Activated CD8-positive, alpha-beta memory T cell treated with anti-CD3 and anti-CD28 coated beads for 36 hours (primary cell): ENCODE data around the gene MCF2L2. TPM values are rescaled to one million over a fixed set of nuclear protein-coding genes. Genes with fewer than 3 reads are reported as not detected.
"Not testable (repeated sequence)": the region's sequence is repeated elsewhere in the genome, so short reads cannot be mapped to it uniquely, and the experiment has no call there.

Experiments used
- CTCF ChIA-PET: fragments of 350-600 bp; sonication (Branson Sonifier 250); formaldehyde crosslinking; loops from one replicate; lab custom pipeline; 2021; ENCODE audit warnings: antibody characterized with exemption; lab: Charles Lee
- POLR2A ChIA-PET: fragments of 350-600 bp; sonication (Branson Sonifier 250); formaldehyde crosslinking; loops from one replicate; lab custom pipeline; 2021; ENCODE audit warnings: antibody characterized with exemption; lab: Charles Lee
- total RNA-seq, 2 experiments: library from RNA; stranded (reverse); gene quantifications; one replicate each; pipeline ENCODE4 v1.2.3, GENCODE V29; 2021

The MCF2L2 gene
- total RNA-seq, 2 experiments from 2014 or later, result 3.0 to 3.7 TPM

DNA sequence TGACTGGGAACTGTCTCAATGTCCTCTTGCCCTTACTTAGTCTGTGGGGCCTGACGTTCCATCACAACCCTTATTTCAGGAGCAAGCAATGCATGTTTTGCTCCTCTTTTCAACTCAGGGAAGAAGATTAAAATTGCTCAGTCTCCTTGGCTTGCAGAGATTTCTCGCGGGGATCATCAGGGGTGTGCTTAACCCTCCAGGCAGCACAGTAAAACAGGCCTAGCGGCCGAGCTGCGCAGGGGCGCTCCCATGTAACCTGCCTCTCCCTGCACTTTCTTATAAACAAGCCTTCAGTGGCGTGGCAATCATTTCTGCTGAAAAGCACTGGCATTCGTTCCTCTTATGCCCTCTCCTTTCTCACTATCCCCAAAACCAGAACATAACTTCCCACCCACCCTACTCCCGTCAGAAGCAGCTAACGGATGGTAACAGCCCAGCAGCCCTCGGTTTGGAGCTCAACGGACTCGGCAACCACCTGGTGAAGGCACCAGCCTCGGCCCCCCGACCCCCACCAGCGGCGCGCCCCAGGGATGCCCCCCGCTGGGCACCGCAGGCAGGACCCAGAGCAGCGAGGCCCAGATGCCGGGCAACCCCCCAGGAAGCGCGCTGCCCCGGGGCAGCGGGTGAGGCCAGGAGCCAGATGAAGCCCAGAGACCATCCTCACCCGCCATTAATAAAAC, 1.1 kb downstream of the MCF2L2 start:
- ChIA-PET POLR2A (interaction anchor here (0.6 to 1.4 kb wide), 3 partner anchors 20 to 42 kb away, joined by 3 to 5 read pairs (median 4); no protein-coding TSS in a partner anchor), CTCF (interaction anchor here (1.1 to 1.4 kb wide), 2 partner anchors 28 to 131 kb away, joined by 3 read pairs; no protein-coding TSS in a partner anchor)

- POLR2A ChIA-PET, result not testable (repeated sequence)
- CTCF ChIA-PET, result interaction anchor here (1.5 kb wide), 1 partner anchor 33 kb away, joined by 3 read pairs; no protein-coding TSS in a partner anchor
Observed at GRCh38 chr3:183418807-183419206, 9.6 kb downstream of the MCF2L2 start.

GRCh38 chr3:183411216-183411922, 17.1 kb downstream of the MCF2L2 start:
- CTCF ChIA-PET, result no interaction called here
- POLR2A ChIA-PET, result no interaction called here

GRCh38 chr3:183410759-183411158, 17.7 kb downstream of the MCF2L2 start:
- POLR2A ChIA-PET, result no interaction called here
- CTCF ChIA-PET, result no interaction called here

- POLR2A ChIA-PET, result no interaction called here
Observed at GRCh38 chr3:183410280-183410679, 18.1 kb downstream of the MCF2L2 start.

DNA sequence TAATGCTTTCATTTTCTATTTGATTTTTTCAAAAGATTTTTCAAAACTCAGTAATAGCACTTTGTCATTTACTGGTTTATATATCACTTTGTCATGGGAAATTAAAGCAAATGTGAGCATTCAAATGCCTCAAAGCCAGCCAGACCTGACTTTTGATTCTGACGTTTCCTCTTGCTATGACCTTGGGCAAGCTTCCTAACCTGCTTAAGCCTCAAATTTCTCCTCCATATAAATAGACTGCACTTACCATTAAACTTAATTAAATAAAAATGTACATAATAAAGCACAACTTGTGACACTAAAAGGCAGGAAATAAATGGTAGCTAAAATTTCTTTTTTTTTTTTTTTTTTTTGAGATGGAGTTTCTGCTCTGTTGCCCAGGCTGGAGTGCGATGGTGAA, 19.2 kb downstream of the MCF2L2 start:
- POLR2A ChIA-PET, result no interaction called here
- CTCF ChIA-PET, result no interaction called here

More at GRCh38 chr3:183410280-183410679, 18.1 kb downstream of the MCF2L2 start:
- CTCF ChIA-PET, result no interaction called here

DNA sequence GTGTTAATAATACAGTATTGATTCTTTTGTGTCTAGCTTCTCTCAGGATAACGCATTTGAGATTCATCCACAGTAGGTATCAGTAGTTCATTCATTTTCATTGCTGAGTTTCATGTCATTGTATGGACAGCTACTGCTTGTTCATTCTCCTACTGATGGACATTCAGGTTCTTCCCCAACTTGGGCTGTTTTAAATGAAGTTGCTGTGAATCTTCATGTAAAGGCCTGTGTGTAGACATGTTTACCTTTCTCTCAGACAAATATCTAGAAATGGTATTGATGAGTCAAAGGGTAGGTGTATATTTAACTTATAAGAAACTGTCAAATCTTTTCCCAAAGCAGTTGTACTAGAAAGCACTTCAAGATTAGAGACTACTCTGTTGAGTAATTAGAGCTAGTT, 26.7 kb downstream of the MCF2L2 start:
- ChIA-PET CTCF (no interaction called here), POLR2A (no interaction called here)

DNA sequence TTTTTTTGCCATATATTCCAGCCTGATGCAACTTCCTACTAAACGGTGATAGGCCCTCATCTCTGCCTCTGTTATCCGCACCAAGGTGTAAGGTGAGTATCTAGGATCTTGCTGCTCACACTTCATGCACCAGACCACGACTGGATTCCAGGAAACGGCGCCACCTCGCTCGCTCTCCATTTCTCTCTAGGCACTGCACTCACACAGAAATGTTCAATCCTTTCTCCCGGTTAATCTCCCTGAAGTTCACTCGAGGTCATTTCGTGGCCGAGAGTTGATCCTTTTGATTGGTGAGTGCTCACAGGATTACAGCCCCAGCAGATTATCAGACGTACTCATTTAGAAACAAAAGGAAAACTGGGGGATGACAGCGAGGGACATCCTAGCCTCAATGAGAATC, 28.1 kb downstream of the MCF2L2 start:
- CTCF ChIA-PET, result no interaction called here

GRCh38 chr3:183396662-183397391, 31.6 kb downstream of the MCF2L2 start:
- CTCF ChIA-PET, result no interaction called here
- POLR2A ChIA-PET, result no interaction called here

More for the DNA sequence above, 28.1 kb downstream of the MCF2L2 start:
- POLR2A ChIA-PET, result no interaction called here

- CTCF ChIA-PET, result no interaction called here
- POLR2A ChIA-PET, result no interaction called here
Observed at GRCh38 chr3:183394150-183394549, 34.3 kb downstream of the MCF2L2 start.

- ChIA-PET CTCF (no interaction called here), POLR2A (no interaction called here)
Observed at GRCh38 chr3:183393625-183394024, 34.8 kb downstream of the MCF2L2 start.

GRCh38 chr3:183392186-183393034, 36.0 kb downstream of the MCF2L2 start:
- ChIA-PET CTCF (no interaction called here), POLR2A (no interaction called here)

DNA sequence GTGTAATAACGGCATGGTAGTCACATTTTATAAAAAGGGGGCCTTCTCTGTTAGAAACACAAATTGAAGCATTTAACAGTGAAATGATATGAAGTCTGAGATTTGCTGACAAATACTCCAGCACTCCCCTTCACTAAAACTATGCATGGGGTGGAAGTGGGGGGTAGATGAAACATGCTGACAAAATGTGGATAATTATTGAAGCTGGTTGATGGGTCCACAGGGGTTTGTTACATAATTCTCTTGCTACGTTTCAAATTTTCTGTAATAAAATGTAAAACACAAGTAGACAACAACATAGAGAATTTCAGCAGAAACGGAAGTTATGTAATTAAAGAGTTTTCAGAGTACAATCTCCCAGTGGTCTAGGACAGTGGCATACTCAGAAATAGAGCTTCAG, 37.0 kb downstream of the MCF2L2 start:
- ChIA-PET CTCF (no interaction called here), POLR2A (no interaction called here)

DNA sequence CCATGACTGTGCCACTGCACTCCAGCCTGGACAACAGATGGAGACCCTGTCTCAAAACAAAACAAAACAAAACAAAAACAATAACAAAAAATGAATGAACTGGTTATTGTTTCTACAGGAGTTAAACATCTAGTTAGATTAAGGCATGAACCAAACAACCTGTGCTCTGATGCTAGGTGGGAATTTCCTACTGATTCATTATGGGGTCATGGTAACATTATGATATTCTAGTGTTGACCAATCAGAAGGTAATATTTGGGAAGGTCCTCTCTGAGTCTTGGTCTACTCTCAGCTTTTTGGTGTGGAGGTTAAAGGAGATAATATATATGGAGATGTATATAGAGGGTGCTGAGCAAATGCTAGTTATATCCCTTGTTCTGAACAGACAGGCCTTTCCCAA, 37.6 kb downstream of the MCF2L2 start:
- ChIA-PET POLR2A (no interaction called here), CTCF (no interaction called here)

GRCh38 chr3:183388213-183388895, 40.1 kb downstream of the MCF2L2 start:
- ChIA-PET CTCF (interaction anchor here (0.7 kb wide), 1 partner anchor 60 kb away, joined by 4 read pairs; no protein-coding TSS in a partner anchor), POLR2A (no interaction called here)

- POLR2A ChIA-PET, result no interaction called here
Observed at GRCh38 chr3:183387797-183388196, 40.6 kb downstream of the MCF2L2 start.

DNA sequence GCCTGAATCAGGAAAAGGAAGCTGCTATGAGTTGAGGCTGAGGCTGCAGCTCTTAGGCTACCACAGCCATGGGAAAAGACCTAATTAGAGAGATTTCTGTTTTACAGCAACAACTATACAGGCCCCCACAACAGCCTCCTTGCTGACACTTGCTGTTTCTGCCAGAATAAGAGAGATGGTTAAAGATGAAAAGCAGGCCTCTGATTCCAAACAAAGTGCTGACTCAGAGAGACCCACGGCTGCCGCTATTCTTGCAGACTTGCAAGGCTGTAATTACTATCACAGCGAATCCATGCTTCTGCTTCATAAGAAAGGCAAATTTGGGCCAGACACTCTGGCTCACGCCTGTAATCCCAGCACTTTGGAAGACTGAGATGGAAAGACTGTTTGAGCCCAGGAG, 41.8 kb downstream of the MCF2L2 start:
- POLR2A ChIA-PET, result interaction anchor here (0.6 kb wide), 1 partner anchor 839 kb away, joined by 5 read pairs; no protein-coding TSS in a partner anchor
- CTCF ChIA-PET, result interaction anchor here (0.9 to 6.7 kb wide), 4 partner anchors 11 to 255 kb away, joined by 3 to 85 read pairs (median 4); no protein-coding TSS in a partner anchor

More at GRCh38 chr3:183387797-183388196, 40.6 kb downstream of the MCF2L2 start:
- CTCF ChIA-PET, result interaction anchor here (0.7 kb wide), 2 partner anchors 61 to 299 kb away, joined by 3 to 4 read pairs; no protein-coding TSS in a partner anchor
